HCT116 (cell line): ENCODE data around the gene IFI27. TPM values are rescaled to one million over a fixed set of nuclear protein-coding genes. Genes with fewer than 3 reads are reported as not detected.

Experiments
- ATAC-seq: fragments of 200-7000 bp; cut with Tn5 transposase; 2 replicates; pipeline ENCODE4 v1.9.1; 2020; ENCODE audit warnings: mild to moderate bottlenecking, moderate library complexity
- BruUV-seq: library from RNA; stranded (reverse); fragments of 400-500 nt; replicated peaks from 2 replicates; lab custom pipeline; 2021; lab: Mats Ljungman, UMichigan
- CTCF ChIA-PET: fragments of 300-600 bp; sonication (Branson Sonifier 250); formaldehyde crosslinking; loops from one replicate; lab custom pipeline; 2021; ENCODE audit warnings: antibody characterized with exemption; lab: Charles Lee
- POLR2A ChIA-PET: fragments of 300-600, 350-600 bp; sonication (Branson Sonifier 250); formaldehyde crosslinking; loops from one replicate; lab custom pipeline; 2021; ENCODE audit warnings: antibody characterized with exemption; lab: Charles Lee
- RAD21 ChIA-PET, 2 experiments: fragments of 300-600 bp; sonication (Branson Sonifier 250); formaldehyde crosslinking; loops; one replicate each; lab custom pipeline; 2023; ENCODE audit warnings: low total read pairs in 2 of 2; ENCODE audit not compliant: uncharacterized antibody in 2 of 2, unreplicated experiment in 2 of 2, low non-redundant PET in 1 of 2; lab: Charles Lee
- DNase-seq: peaks from one replicate; pipeline ENCODE4 v3.0.0-alpha.2; 2010; ENCODE audit warnings: low read depth, low spot score
- H2AFZ ChIP-seq: fragments of 200-600 bp; shearing (Covaris generic), sonication (generic); 2 replicates; pipeline ENCODE4 v1.6.1; 2017; ENCODE audit warnings: low read depth, mixed run types, mixed read lengths, antibody characterized with exemption, low read length; ENCODE audit not compliant: poor library complexity, severe bottlenecking
- H3K27ac ChIP-seq: 2 replicates; pipeline ENCODE4 v1.5.1; 2012; ENCODE audit warnings: low read depth, low read length
- H3K27me3 ChIP-seq: fragments of 200-600 bp; sonication (generic); 2 replicates; pipeline ENCODE4 v1.6.1; 2016; ENCODE audit warnings: mixed run types, low read length, mixed read lengths; ENCODE audit not compliant: insufficient read depth
- H3K36me3 ChIP-seq, 2 experiments: fragments of 200-500 bp in 1 of 2; fragments of 200-600 bp in 1 of 2; sonication (Bioruptor generic) in 1 of 2; sonication (generic) in 1 of 2; 2 replicates each; pipeline versions ENCODE4 v1.5.1 to v1.6.1; 2014 to 2016; ENCODE audit warnings: low read length in 2 of 2, inconsistent platforms in 1 of 2, mixed read lengths in 1 of 2, mixed run types in 1 of 2; ENCODE audit not compliant: insufficient read depth in 2 of 2, control insufficient read depth in 1 of 2
- H3K4me1 ChIP-seq, 2 experiments: fragments of 200-600 bp in 1 of 2; sonication (generic) in 1 of 2; 2 replicates each; pipeline versions ENCODE4 v1.5.1 to v1.6.1; 2012 to 2017; ENCODE audit warnings: low read length in 2 of 2, inconsistent platforms in 1 of 2, mild to moderate bottlenecking in 1 of 2, mixed read lengths in 1 of 2, mixed run types in 1 of 2, moderate library complexity in 1 of 2; ENCODE audit not compliant: insufficient read depth in 2 of 2, control insufficient read depth in 1 of 2
- H3K4me2 ChIP-seq: fragments of 200-600 bp; sonication (generic); 2 replicates; pipeline ENCODE4 v1.6.1; 2017; ENCODE audit warnings: mixed run types, low read length, mixed read lengths
- H3K4me3 ChIP-seq, 2 experiments: fragments of 200-600 bp in 1 of 2; sonication (generic) in 1 of 2; replicated peaks in 1 of 2; 2 replicates each; pipeline ENCODE4 v1.5.1; 2011 to 2016; ENCODE audit warnings: low read length in 2 of 2, control low read depth in 1 of 2, low read depth in 1 of 2, mild to moderate bottlenecking in 1 of 2, mixed read lengths in 1 of 2, mixed run types in 1 of 2
- H3K79me2 ChIP-seq: fragments of 200-600 bp; sonication (generic); 2 replicates; pipeline ENCODE4 v1.6.1; 2017; ENCODE audit warnings: mild to moderate bottlenecking, mixed run types, low read length, moderate library complexity, mixed read lengths; ENCODE audit not compliant: insufficient read depth
- H3K9ac ChIP-seq: fragments of 200-600 bp; sonication (generic); 2 replicates; pipeline ENCODE4 v1.6.1; 2016; ENCODE audit warnings: low read length, mixed read lengths
- H3K9me2 ChIP-seq: fragments of 200-600 bp; sonication (generic), shearing (Covaris generic); 2 replicates; pipeline ENCODE4 v1.6.1; 2017; ENCODE audit warnings: mixed run types, mild to moderate bottlenecking, moderate library complexity; ENCODE audit not compliant: insufficient read depth
- H3K9me3 ChIP-seq, 2 experiments: fragments of 200-500 bp in 1 of 2; fragments of 200-600 bp in 1 of 2; sonication (Bioruptor generic) in 1 of 2; sonication (generic) in 1 of 2; 2 replicates each; pipeline ENCODE4 v1.6.1; 2014 to 2017; ENCODE audit warnings: low read length in 2 of 2, mixed read lengths in 2 of 2, inconsistent platforms in 1 of 2, low read depth in 1 of 2, mild to moderate bottlenecking in 1 of 2, mixed run types in 1 of 2, moderate library complexity in 1 of 2; ENCODE audit not compliant: control insufficient read depth in 1 of 2, insufficient read depth in 1 of 2
- H4K20me1 ChIP-seq: fragments of 200-600 bp; sonication (generic), shearing (Covaris generic); 2 replicates; pipeline ENCODE4 v1.6.1; 2017; ENCODE audit warnings: mixed run types, mild to moderate bottlenecking, moderate library complexity; ENCODE audit not compliant: insufficient read depth
- CBX3 ChIP-seq: IDR thresholded peaks from 2 replicates; pipeline ENCODE4 v1.6.1; 2012; ENCODE audit warnings: low read depth
- ELF1 ChIP-seq: IDR thresholded peaks from 2 replicates; pipeline ENCODE4 v1.6.1; 2012; ENCODE audit warnings: low read depth, borderline replicate concordance
- EZH2phosphoT487 ChIP-seq: fragments of 200-600 bp; IDR thresholded peaks from 2 replicates; pipeline ENCODE4 v1.6.1; 2018; ENCODE audit warnings: antibody characterized with exemption, borderline replicate concordance
- SIN3A ChIP-seq: IDR thresholded peaks from 2 replicates; pipeline ENCODE4 v1.6.1; 2012; ENCODE audit warnings: low read depth
- SP1 ChIP-seq: IDR thresholded peaks from 2 replicates; pipeline ENCODE4 v1.6.1; 2012; ENCODE audit warnings: low read depth
- TCF7L2 ChIP-seq: IDR thresholded peaks from 2 replicates; pipeline ENCODE4 v1.7.0; 2011; ENCODE audit warnings: borderline replicate concordance, inconsistent platforms; ENCODE audit not compliant: insufficient read depth, insufficient read length; ENCODE audit errors: extremely low read depth
- YY1 ChIP-seq: IDR thresholded peaks from 2 replicates; pipeline ENCODE4 v1.6.1; 2011; ENCODE audit warnings: low read length, low read depth, moderate library complexity, mild to moderate bottlenecking; ENCODE audit not compliant: insufficient replicate concordance; ENCODE audit errors: extremely low read depth
- intact Hi-C: fragments of 100-400 bp; cut with micrococcal nuclease; formaldehyde crosslinking; loops from 2 replicates; pipeline ENCODE4 v1.10.0; 2022
- total RNA-seq: library from RNA; stranded (reverse); gene quantifications from one replicate; pipeline ENCODE4 v1.2.1, GENCODE V29; 2021; ENCODE audit not compliant: unreplicated experiment
- TF ChIP-seq, protein P1 (sequence below): IDR thresholded peaks from 2 replicates; pipeline ENCODE4 v1.6.1; 2012
- TF ChIP-seq, protein P2 (sequence below): IDR thresholded peaks from 2 replicates; pipeline ENCODE4 v1.6.1; 2011; ENCODE audit warnings: mild to moderate bottlenecking, low read length, moderate library complexity; ENCODE audit not compliant: insufficient replicate concordance; ENCODE audit errors: extremely low read depth

The IFI27 gene
- total RNA-seq, 1 experiment from 2014 or later = 3.8 TPM

DNA sequence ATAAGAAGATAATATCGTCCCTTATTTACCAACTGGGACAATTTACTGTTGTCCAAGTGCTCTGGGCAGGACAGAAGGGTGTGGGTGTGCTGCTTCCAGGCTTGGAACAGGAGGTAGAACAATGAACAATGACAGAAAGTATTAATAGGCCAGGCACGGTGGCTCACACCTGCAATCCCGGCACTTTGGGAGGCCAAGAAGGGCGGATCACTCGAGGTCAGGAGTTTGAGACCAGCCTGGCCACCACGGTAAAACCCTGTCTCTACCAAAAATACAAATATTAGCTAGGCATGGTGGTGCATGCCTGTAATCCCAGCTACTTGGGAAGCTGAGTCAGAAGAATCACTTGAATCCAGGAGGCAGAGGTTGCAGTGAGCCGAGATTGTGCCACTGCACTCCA lies 2.5 kb downstream of the IFI27 start:
- H3K4me1 ChIP-seq = peaks cover 0 to 18% of the 10 kb centered on the region in 2 experiments; a peak in 1 of 4 replicates
- no peaks in the 10 kb centered on the region for H4K20me1 ChIP-seq
- intact Hi-C loops = no loop called here
- POLR2A ChIA-PET = no interaction called here
- no peaks in the 10 kb centered on the region for H3K9me2 ChIP-seq
- DNase-seq (no peak), ATAC-seq (no peak)
- no peaks in the 10 kb centered on the region for H3K27me3 ChIP-seq
- H3K4me2 ChIP-seq = no peak overlapping the region
- no peaks in the 10 kb centered on the region for H3K79me2 ChIP-seq
- CTCF ChIA-PET = no interaction called here
- H3K9me3 ChIP-seq = no peaks in the 10 kb centered on the region
- no TSS peak for BruUV-seq
- H3K4me3 ChIP-seq = no peak overlapping the region
- TF ChIP-seq ELF1 (no peak), SIN3A (no peak), TCF7L2 (no peak), SP1 (no peak), CBX3 (no peak), EZH2phosphoT487 (no peak), YY1 (no peak)
- TF ChIP-seq, protein P1, sequence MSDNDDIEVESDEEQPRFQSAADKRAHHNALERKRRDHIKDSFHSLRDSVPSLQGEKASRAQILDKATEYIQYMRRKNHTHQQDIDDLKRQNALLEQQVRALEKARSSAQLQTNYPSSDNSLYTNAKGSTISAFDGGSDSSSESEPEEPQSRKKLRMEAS = no peak
- TF ChIP-seq, protein P2, sequence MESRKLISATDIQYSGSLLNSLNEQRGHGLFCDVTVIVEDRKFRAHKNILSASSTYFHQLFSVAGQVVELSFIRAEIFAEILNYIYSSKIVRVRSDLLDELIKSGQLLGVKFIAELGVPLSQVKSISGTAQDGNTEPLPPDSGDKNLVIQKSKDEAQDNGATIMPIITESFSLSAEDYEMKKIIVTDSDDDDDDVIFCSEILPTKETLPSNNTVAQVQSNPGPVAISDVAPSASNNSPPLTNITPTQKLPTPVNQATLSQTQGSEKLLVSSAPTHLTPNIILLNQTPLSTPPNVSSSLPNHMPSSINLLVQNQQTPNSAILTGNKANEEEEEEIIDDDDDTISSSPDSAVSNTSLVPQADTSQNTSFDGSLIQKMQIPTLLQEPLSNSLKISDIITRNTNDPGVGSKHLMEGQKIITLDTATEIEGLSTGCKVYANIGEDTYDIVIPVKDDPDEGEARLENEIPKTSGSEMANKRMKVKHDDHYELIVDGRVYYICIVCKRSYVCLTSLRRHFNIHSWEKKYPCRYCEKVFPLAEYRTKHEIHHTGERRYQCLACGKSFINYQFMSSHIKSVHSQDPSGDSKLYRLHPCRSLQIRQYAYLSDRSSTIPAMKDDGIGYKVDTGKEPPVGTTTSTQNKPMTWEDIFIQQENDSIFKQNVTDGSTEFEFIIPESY = no peak
- no peak overlapping the region for H3K9ac ChIP-seq
- RAD21 ChIA-PET = no interaction called here
- H2AFZ ChIP-seq = no peak overlapping the region
- H3K27ac ChIP-seq = no peak overlapping the region
- no peaks in the 10 kb centered on the region for H3K36me3 ChIP-seq
